Endothelial cell of umbilical vein (primary cell): ENCODE results near the gene HIRA.

Experiments
- CTCF ChIP-seq, 2 donors: IDR thresholded peaks; 1 replicate in 1 of 2; 2 replicates in 1 of 2; pipeline ENCODE4 v1.5.1; 2011; ENCODE audit warnings: low read length in 2 of 2, mild to moderate bottlenecking in 2 of 2, moderate library complexity in 2 of 2, control low read depth in 1 of 2, inconsistent platforms in 1 of 2, low read depth in 1 of 2; ENCODE audit not compliant: insufficient read depth in 1 of 2; ENCODE audit errors: extremely low read depth in 1 of 2
- POLR2A ChIP-seq: IDR thresholded peaks from 2 replicates; pipeline ENCODE4 v1.6.1; 2012; ENCODE audit warnings: low read depth, mild to moderate bottlenecking, control low read depth, low read length

- TF ChIP-seq POLR2A = no peak
- no peak for TF ChIP-seq CTCF (IDR thresholded peaks at IDR 0.05; ENCODE audit: extremely low read depth in 1 of 2, insufficient read depth in 1 of 2, low read depth in 1 of 2, low read length in 2 of 2)
Measured at GRCh38 chr22:19343470-19343869, 88.1 kb downstream of the HIRA start.
